ENCODE data around the gene TRIP6. TPM values are rescaled to one million over a fixed set of nuclear protein-coding genes. Genes with fewer than 3 reads are reported as not detected.

The TRIP6 gene
- total RNA-seq, 1 donor from 2014 or later = 13.1 TPM

GRCh38 chr7:100886936-100887515, 19.8 kb downstream of the TRIP6 start:
- peaks cover 11% of the 10 kb centered on the region for H3K4me1 Mint-ChIP-seq (ENCODE audit: low read depth, unreplicated experiment)
- H3K27ac Mint-ChIP-seq (ENCODE audit: unreplicated experiment) = no peak overlapping the region

DNA sequence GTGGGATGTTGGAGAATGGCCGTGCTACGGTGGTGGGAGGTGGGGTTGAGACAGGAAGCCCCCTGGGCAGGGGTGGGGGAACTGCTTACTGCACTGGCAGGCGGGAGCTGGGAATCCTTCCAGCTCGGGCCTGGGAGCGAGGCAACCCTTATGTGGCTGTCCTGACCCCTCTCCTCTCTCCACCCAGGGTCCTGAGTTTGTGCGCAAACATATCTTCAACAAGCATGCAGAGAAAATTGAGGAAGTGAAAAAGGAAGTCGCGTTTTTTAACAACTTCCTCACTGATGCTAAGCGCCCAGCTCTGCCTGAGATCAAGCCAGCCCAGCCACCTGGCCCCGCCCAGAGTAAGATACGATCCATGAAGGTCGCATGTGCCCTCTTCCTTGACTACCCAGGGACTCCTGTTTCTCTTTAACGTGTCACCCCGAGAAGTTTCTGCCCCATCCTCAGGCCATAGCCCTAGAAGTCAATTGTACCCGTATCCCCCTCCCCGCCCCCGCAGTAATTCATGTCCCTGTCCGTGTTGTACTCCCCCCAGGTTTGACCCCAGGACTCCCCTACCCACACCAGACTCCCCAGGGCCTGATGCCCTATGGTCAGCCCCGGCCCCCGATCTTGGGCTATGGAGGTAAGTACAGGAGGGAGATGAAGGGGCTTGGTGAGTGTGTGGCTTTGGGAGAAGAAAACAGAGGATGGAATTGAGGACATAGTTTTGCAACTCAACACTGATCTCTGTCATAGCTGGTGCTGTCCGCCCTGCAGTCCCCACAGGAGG, 20.5 kb downstream of the TRIP6 start:
- Mint-ChIP-seq H3K4me1 (ENCODE audit: low read depth, unreplicated experiment) (peaks cover 11% of the 10 kb centered on the region), H3K36me3 (ENCODE audit: unreplicated experiment) (peaks cover 12% of the 10 kb centered on the region), H3K4me3 (ENCODE audit: unreplicated experiment) (peak overlapping the region; percentile 77), H3K27ac (ENCODE audit: unreplicated experiment) (peak overlapping the region; percentile 43), H3K27me3 (ENCODE audit: unreplicated experiment) (peaks cover 16% of the 10 kb centered on the region), H3K9me3 (ENCODE audit: unreplicated experiment) (peaks cover 21% of the 10 kb centered on the region)
- DNase-seq = no peak
- TF ChIP-seq, protein P1, sequence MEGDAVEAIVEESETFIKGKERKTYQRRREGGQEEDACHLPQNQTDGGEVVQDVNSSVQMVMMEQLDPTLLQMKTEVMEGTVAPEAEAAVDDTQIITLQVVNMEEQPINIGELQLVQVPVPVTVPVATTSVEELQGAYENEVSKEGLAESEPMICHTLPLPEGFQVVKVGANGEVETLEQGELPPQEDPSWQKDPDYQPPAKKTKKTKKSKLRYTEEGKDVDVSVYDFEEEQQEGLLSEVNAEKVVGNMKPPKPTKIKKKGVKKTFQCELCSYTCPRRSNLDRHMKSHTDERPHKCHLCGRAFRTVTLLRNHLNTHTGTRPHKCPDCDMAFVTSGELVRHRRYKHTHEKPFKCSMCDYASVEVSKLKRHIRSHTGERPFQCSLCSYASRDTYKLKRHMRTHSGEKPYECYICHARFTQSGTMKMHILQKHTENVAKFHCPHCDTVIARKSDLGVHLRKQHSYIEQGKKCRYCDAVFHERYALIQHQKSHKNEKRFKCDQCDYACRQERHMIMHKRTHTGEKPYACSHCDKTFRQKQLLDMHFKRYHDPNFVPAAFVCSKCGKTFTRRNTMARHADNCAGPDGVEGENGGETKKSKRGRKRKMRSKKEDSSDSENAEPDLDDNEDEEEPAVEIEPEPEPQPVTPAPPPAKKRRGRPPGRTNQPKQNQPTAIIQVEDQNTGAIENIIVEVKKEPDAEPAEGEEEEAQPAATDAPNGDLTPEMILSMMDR (IDR thresholded peaks at IDR 0.05; ENCODE audit: partially characterized antibody, unreplicated experiment) = no peak

More at GRCh38 chr7:100886936-100887515, 19.8 kb downstream of the TRIP6 start:
- DNase-seq = no peak
- TF ChIP-seq, protein P1 (IDR thresholded peaks at IDR 0.05; ENCODE audit: partially characterized antibody, unreplicated experiment) = no peak
- peaks cover 21% of the 10 kb centered on the region for H3K9me3 Mint-ChIP-seq (ENCODE audit: unreplicated experiment)
- peaks cover 13% of the 10 kb centered on the region for H3K27me3 Mint-ChIP-seq (ENCODE audit: unreplicated experiment)
- H3K4me3 Mint-ChIP-seq (ENCODE audit: unreplicated experiment) = peak overlapping the region; percentile 77
- peaks cover 12% of the 10 kb centered on the region for H3K36me3 Mint-ChIP-seq (ENCODE audit: unreplicated experiment)

GRCh38 chr7:100888291-100888987, 21.3 kb downstream of the TRIP6 start:
- Mint-ChIP-seq H3K4me1 (ENCODE audit: low read depth, unreplicated experiment) (peaks cover 11% of the 10 kb centered on the region), H3K4me3 (ENCODE audit: unreplicated experiment) (peak overlapping the region; percentile 77), H3K27me3 (ENCODE audit: unreplicated experiment) (peaks cover 18% of the 10 kb centered on the region), H3K36me3 (ENCODE audit: unreplicated experiment) (peaks cover 6% of the 10 kb centered on the region), H3K27ac (ENCODE audit: unreplicated experiment) (peak overlapping the region; percentile 33), H3K9me3 (ENCODE audit: unreplicated experiment) (peaks cover 18% of the 10 kb centered on the region)
- no peak for DNase-seq
- TF ChIP-seq, protein P1 (IDR thresholded peaks at IDR 0.05; ENCODE audit: partially characterized antibody, unreplicated experiment) = no peak

DNA sequence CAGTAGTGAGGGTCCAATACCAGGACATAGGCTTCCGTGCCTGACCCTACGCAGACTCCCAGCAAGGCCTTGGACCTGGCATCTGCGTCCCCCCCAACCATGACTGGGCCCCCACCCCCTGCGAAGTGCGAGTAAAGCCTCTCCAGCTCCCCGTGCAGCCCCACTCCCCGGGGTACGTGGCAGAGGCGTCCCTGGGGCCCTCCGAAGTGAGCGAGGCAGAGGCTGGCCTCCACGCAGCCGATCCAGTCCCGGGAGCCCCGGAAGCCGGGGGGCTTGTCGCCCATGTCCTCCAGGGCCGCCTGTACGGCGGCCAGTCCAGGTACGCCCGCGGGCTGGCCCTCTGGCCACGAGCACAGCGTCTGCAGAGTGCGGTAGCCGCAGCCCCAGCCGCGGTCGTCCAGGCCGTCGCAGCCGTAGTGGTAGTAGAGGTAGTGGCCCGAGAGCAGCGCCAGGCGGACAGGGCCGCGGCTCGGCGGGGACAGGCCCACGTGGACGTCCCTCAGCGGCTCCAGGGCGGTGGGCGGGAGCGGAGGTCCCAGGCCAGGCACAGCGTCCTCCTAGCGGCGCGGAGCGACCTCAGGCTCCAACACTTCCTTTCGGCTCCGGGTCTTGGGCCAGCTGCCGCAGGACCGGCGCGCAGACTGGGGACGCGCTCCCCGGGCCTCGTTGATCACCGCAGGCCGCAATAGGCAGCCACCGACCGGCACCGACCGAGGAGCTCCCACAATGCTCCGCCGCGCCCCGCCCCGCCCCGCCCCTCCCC, 22.0 kb downstream of the TRIP6 start, which contains the start of gene UFSP1:
TSS of gene UFSP1 (minus strand) at position 728 of the 763 bp plus-strand sequence. CDS start at position 284, 444 bp downstream.
- H3K27me3 Mint-ChIP-seq (ENCODE audit: unreplicated experiment) = peaks cover 18% of the 10 kb centered on the region
- TF ChIP-seq, protein P1 (IDR thresholded peaks at IDR 0.05; ENCODE audit: partially characterized antibody, unreplicated experiment) = no peak
- peak within 1 kb of the TSS; percentile 94 for H3K27ac Mint-ChIP-seq (ENCODE audit: unreplicated experiment)
- H3K36me3 Mint-ChIP-seq (ENCODE audit: unreplicated experiment) = peaks cover 5% of the 10 kb centered on the region
- DNase-seq = peak; percentile 75
- peaks cover 11% of the 10 kb centered on the region for H3K4me1 Mint-ChIP-seq (ENCODE audit: low read depth, unreplicated experiment)
- H3K4me3 Mint-ChIP-seq (ENCODE audit: unreplicated experiment) = peak within 1 kb of the TSS; percentile 90
- peaks cover 18% of the 10 kb centered on the region for H3K9me3 Mint-ChIP-seq (ENCODE audit: unreplicated experiment)

Data from glutamatergic neuron (in vitro differentiated cells).